NCI-H524 (cell line): ENCODE data around the gene PGAP3.
"Not testable (repeated sequence)": the region's sequence is repeated elsewhere in the genome, so short reads cannot be mapped to it uniquely, and the experiment has no call there.

Source experiments
- DNase-seq, 2 experiments: peaks; one replicate each; lab custom pipeline; 2025; lab: John Stamatoyannopoulos, UW

PGAP3 gene

GRCh38 chr17:39687546-39688474 is at the start of gene PGAP3:
PGAP3 (minus strand) TSS chr17:39688057; CDS start chr17:39688014, 43 bp downstream.
- peak; percentile 95 to 96 for DNase-seq

GRCh38 chr17:39737206-39737759 is 49.4 kb upstream of the PGAP3 start:
- DNase-seq = no peak

DNA sequence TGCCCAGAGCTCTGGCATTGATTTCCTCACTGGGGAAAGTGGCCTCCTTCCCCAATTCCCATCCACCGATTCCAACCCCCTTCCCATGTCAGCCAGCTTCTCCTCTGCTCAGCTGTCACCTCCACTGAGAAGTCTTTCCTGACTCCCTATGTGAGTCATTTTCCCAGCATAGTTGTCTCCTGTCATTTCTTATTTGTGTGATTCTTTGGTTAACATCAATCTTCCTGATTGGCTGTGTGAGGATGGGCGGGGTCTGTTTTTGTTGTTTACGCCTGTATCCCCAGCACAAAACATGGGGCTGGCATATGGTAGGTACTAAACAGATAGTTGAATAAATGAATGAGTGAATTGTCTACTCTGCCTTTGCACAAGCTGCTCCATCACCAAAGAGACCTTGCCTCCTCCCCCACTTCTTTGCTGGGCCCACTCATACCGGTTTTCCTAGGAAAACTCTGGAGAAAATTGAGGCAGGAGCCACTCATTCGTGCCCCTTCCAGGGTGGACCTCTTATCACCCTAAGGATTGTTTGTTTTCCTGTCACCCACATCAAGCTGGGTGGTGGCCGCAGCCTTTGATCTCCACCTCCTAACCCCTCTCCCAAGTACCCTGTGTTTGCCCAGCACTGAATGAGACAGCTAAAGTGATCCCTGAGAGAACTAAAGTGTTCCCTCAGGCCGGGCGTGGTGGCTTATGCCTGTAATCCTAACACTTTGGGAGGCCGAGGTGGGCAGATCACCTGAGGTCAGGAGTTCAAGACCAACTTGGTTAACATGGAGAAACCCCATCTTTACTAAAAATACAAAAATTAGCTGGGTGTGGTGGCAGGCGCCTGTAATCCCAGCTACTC is 48.7 kb upstream of the PGAP3 start:
- no peak for DNase-seq

DNA sequence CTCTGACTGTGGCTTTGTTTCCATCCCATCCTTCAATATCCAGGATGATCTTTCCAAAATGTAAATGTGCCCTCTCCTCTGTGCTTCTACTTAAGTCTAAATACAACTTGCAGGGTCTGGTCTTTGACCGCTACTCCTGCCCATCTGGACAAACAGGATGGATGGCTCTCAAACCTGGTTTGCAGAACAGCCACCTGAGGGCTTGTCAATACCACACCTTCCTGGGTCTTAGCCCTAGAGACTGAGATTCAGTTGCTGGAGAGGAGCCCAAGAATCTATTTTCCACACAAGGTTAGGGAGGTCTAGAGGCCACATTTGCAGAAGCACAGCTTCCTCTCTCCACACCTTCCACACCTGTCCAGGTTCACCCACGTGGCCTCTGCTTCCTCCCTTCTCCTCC is 48.0 kb upstream of the PGAP3 start:
- DNase-seq = no peak

DNA sequence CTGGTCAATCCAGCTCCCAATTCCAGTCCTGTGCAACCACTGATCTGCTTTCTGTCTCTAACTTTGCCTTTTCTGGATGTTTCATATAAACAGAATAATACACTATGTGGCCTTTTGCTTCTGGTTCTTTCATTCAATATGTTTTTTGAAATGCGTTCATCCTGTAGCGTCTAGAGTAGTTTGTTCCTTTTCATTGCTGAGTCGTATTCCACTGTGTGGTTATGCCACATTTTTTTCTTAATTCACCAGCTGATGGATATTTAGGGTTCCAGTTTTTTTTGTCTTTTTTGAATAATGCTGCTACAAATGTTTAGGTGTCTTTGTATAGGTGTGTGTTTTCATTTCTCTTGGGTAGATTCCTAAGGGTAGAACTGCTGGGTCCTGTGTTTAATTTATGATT is 44.7 kb upstream of the PGAP3 start:
- DNase-seq = no peak

DNA sequence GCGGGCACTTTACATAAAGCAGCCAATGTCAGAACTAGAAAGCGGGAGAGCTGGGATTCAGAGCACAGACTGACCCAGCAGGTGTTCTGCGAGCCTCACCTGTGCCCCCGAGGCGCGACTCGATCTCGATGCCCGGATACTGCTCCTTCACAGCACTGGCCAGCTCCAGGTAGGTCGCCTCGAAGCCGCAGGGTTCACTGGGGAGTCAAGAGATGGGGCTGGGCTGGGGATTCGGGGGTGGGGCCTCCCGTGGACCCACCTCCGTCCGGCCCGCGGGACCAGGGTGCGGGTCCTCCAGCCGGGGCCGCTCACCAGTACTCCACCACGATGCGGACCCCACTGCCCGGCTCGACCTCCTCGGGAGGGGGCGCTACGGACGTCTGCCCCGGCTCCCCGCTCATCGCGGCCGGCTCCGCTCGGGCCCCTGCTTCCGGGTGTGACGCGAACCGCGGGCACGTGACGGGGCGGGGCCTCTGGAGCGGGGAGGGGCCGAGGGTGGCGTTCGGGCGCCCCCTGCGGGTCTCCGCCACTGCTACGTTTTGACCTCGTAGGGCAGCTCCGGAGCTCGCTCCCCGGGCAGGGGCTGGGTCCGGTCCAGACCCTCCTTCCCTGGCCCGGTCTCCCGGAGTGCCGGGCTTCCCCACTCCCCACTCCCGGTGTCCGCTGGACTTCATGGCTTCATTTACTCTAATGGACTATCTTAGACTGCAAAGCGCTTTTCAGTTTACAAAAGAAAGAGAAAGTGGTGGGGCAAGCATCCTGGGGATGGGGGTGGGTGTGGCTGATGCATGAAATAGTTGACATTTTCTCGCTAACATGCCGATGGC is 42.5 kb upstream of the PGAP3 start, which contains the start of gene MIEN1:
MIEN1 (minus strand) TSS at position 438 of the 827 bp plus-strand sequence; CDS start at position 401, 37 bp downstream.
- peak; percentile 66 to 81 for DNase-seq

- no peak for DNase-seq
Measured at GRCh38 chr17:39729280-39729851, 41.5 kb upstream of the PGAP3 start.

DNA sequence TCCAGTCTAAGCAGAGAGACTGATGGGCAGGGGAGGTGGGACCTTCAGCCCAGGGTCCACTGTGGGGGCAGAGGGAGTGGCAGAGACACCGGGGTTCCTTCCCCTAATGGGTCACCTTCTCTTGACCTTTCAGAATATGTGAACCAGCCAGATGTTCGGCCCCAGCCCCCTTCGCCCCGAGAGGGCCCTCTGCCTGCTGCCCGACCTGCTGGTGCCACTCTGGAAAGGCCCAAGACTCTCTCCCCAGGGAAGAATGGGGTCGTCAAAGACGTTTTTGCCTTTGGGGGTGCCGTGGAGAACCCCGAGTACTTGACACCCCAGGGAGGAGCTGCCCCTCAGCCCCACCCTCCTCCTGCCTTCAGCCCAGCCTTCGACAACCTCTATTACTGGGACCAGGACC is 39.7 kb upstream of the PGAP3 start:
- DNase-seq = no peak

- no peak for DNase-seq
Measured at GRCh38 chr17:39726617-39727016, 38.8 kb upstream of the PGAP3 start.

- DNase-seq = not testable (repeated sequence)
Measured at GRCh38 chr17:39725923-39726322, 38.1 kb upstream of the PGAP3 start.

DNA sequence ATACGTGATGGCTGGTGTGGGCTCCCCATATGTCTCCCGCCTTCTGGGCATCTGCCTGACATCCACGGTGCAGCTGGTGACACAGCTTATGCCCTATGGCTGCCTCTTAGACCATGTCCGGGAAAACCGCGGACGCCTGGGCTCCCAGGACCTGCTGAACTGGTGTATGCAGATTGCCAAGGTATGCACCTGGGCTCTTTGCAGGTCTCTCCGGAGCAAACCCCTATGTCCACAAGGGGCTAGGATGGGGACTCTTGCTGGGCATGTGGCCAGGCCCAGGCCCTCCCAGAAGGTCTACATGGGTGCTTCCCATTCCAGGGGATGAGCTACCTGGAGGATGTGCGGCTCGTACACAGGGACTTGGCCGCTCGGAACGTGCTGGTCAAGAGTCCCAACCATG is 36.9 kb upstream of the PGAP3 start:
- no peak for DNase-seq

DNA sequence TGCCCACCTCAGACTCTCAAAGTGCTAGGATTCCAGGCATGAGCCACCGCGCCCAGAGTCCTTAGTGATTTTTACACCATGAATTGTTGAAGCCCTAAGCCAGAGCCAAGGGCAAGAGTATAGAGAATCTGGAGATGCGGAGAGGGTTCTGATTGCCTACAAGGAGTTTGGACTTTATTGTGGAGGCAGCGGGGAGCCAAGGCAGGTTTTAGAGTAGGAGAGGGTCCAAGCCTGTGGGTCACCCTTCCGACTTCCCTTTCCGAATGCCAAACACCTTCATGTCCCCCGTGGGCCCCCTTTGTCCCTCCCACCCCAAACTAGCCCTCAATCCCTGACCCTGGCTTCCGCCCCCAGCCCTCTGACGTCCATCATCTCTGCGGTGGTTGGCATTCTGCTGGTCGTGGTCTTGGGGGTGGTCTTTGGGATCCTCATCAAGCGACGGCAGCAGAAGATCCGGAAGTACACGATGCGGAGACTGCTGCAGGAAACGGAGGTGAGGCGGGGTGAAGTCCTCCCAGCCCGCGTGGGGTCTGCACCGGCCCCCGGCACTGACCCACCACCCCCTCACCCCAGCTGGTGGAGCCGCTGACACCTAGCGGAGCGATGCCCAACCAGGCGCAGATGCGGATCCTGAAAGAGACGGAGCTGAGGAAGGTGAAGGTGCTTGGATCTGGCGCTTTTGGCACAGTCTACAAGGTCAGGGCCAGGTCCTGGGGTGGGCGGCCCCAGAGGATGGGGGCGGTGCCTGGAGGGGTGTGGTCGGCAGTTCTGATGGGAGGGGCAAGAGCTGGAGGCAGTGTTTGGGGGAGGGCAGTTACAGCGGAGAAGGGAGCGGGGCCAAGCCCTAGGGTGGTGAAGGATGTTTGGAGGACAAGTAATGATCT is 35.4 kb upstream of the PGAP3 start:
- DNase-seq = no peak

DNA sequence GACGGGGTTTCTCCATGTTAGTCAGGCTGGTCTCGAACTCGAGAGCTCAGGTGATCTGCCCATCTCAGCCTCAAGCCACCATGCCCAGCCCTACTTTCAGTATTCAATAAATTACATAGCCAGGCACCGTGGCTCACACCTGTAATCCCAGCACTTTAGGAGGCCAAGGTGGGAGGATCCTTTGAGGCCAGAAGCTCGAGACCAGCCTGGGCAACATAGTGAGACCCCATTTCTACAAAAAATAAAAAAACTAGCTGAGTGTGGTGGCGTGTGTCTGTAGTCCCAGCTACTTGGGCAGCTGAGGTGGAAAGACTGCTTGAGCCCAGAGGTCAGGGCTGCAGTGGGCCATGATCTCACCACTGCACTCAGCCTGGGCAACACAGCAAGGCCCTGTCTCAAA is 34.2 kb upstream of the PGAP3 start:
- no peak for DNase-seq

- DNase-seq = no peak
Measured at GRCh38 chr17:39719563-39720355, 31.9 kb upstream of the PGAP3 start.

DNA sequence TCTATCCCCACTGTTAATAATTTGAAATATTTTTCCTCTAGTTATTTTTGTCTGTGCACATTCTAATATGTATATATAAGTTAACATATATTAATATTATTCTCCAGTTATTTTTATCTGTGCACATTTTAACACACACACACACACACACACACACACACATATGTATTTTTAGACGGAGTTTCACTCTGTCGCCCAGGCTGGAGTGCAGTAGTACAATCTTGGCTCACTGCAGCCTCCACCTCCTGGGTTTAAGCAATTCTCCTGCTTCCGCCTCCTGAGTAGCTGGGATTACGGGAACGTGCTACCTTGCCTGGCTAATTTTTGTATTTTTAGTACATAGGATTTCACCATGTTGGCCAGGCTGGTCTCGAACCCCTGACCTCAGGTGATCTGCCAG is 29.8 kb upstream of the PGAP3 start:
- DNase-seq = no peak

DNA sequence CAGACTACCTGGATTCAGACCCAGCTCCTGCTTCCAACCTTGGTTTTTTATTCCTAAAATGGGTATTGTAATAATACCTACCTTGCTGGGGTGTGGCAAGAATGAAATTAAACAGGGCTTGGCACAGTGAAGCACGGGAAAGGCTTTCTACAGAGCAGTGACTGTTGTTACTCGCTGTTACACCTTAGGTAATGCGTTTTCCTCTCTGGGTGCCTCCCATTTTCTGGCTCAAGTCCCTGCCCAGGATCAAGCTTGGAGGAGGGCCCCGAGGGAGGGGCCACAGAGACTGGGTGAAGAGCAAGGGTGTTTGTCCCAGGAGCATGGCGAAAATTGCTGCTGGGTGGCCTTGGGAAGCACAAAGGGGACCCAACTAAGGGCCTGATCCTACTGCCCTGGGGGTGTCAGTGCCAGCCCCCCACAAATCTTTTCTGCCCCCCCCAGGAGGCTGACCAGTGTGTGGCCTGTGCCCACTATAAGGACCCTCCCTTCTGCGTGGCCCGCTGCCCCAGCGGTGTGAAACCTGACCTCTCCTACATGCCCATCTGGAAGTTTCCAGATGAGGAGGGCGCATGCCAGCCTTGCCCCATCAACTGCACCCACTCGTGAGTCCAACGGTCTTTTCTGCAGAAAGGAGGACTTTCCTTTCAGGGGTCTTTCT is 29.2 kb upstream of the PGAP3 start:
- no peak for DNase-seq

DNA sequence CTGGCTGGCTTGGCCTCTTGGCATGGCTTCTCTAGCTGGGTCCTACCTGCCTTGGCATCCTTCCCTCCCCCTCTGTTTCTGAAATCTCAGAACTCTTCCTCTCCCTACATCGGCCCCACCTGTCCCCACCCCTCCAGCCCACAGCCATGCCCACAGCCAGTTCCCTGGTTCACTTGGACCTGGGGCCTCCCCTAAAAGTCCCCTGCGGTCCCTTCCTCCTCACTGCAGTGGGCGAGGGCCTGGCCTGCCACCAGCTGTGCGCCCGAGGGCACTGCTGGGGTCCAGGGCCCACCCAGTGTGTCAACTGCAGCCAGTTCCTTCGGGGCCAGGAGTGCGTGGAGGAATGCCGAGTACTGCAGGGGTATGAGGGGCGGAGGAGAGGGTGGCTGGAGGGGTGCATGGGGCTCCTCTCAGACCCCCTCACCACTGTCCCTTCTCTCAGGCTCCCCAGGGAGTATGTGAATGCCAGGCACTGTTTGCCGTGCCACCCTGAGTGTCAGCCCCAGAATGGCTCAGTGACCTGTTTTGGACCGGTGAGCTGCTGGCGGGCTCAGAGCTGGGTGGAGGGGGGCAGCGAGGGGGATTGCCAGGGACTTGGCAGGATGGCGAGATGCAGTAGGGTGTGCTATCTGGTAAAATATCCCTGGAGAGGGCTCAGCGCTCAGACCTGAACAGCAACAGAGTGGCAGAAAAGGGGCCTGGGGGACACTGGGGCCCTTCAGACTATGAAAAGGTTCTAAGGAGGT is 28.4 kb upstream of the PGAP3 start:
- no peak for DNase-seq
